ENCODE data around the gene BMPR1A.

The BMPR1A gene

DNA sequence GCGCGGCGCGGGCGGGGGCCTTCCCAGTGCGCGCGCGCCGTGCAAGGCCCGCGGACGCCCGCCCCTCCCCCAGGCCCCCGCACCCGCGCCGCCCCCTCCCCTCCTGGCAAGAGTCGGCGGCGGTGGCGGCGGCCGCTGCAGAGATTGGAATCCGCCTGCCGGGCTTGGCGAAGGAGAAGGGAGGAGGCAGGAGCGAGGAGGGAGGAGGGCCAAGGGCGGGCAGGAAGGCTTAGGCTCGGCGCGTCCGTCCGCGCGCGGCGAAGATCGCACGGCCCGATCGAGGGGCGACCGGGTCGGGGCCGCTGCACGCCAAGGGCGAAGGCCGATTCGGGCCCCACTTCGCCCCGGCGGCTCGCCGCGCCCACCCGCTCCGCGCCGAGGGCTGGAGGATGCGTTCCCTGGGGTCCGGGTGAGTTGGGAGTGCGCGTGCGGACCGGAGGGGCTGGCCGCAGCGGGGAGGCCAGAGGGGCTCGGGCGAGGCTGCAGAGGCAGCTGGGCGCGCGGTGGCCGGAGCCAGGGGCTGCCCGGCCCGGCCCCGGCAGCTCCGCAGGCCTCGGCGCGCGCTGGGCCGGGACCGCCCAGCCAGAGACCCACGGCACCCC, at the start of gene BMPR1A:
TSS of gene BMPR1A (plus strand) at position 109 of the 602 bp plus-strand sequence. CDS start 119,400 bp downstream, outside the sequence.
- no peak for DNase-seq

DNA sequence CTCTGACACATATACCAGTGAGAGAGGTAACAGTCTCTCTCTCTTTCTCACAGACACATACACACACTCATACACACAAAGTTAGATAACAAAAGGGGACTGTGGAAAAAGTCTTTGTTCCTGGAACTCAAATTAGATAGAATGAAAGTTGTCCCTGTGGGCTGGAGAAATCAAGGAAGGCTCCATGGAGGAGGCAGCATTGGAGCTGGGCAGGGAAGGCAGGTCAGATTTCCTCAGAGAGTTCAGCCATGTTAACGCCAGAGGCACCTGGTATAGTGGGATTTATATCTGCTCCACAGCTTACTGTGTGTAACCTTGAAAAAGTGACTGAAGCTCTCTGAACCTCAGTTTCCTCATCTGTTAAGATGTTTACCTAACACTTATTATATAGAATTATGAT, 49.4 kb upstream of the BMPR1A start:
- no peak for DNase-seq

DNA sequence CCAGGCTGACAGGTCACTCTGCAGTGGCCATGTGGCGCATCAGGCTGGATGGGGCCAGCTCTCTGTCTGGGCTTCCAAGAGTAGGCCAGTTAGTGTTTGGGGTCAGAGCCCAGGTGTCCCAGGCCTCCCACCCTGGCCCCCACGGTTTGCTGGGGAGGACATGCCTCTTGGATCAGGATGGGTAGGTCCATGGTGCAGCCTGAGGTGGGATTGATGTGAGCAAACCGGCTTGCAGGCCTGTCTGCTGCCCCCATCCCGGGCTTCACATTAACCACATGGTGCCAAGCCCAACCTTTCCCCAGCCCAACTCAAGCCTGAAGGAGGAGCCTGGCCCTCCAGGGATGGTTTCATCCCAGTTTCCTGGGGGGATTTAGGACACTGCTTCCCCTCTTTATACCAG, 48.9 kb upstream of the BMPR1A start:
- DNase-seq: no peak

DNA sequence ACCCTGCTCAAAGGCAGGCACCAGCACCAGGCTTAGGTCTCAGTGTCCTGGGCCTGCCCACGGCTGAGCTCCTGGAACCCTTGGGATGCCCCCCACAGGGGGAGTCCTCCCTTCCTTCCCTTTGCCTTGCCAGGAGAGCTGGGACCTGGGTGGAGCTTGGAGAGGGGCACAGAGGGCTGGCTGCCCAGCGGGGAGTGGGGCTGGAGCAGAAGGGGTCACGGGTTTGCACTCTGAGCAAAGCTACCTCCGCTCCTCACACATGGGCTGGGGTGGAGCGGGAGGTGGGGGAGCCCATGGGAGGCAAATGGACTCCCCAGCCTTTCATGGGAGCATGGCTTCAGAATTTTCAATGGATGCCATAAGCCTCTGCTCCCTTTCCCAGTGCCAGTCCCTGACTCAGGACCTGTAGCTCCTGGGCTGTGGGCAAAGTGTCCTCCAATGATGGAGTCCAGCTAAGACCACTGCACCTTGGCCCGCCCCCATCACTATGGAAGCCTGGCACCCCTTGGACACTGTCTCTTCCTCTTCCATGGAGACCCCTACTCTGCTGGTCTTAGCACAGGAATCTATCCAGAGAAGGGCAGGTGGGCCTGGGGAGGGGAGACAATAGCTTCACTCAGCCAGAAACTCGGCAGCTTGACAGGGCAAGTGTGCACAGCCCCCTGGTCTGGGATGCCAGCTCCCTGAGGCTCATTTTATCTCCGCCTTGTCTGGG, 48.2 kb upstream of the BMPR1A start:
- DNase-seq: no peak

DNA sequence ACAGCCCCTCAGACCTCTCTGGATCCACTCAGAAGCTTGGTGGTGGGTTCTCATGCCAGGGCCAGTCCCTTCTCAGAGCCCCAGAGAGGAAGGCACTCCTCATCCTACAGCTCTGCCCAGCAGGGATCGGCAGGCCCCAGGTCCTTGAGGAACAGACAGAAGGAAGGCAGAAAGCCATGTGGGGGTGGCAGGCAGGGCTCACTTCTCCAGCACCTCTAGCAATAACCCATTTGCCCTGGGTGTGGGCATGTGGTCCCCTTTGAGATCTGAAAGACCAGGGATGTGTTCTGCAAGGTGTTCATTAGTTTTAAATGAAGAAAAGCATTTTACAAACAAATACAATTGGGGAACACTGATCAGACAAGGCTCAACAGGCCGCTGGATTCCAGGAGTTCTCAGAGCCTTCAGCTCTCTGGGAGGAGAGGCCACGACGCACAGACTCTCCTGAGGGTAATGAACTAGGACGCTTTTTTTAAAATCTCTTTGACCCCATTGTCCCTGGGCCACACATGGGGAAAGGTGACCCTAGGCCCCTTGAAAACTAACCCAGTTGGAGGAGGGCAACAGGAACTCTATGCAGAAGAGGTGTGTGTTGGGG, 47.5 kb upstream of the BMPR1A start:
- no peak for DNase-seq

DNA sequence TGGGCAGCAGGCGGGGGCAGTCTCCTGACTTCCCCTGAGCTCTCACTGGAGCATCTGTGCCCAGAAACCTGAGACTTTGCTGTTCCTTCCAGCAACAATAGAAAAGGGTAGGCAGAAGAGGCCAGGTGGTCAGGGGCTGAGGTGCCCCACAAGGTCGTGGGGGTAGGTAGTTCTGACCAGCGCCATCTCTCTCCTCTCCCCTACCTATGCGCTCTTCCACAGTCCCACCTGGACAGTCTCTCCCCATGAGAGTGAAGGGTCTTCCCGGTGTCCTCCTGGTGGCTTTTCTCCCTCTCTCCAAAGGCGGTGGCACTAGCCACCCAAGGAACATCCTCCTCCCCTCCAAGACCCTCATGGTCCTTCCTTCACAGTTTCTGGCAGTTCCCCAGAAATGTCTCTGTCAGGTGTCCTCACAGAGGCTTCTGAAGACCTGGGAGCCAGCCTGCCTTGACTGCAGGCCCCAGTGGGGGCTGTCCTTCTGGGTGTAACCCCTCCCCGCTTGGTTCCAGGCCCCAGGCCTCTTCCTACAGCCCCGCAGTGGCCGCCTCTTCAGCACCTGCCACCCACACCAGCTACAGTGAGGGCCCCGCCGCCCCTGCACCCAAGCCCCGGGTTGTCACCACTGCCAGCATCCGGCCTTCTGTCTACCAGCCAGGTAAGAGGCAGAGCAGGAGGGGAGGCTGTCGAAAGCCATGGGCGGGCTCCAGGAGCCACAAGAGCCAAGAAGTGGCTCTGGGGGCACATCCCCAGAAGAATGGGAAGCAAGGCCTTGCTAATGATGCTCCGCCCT, 46.8 kb upstream of the BMPR1A start:
- DNase-seq: no peak

DNA sequence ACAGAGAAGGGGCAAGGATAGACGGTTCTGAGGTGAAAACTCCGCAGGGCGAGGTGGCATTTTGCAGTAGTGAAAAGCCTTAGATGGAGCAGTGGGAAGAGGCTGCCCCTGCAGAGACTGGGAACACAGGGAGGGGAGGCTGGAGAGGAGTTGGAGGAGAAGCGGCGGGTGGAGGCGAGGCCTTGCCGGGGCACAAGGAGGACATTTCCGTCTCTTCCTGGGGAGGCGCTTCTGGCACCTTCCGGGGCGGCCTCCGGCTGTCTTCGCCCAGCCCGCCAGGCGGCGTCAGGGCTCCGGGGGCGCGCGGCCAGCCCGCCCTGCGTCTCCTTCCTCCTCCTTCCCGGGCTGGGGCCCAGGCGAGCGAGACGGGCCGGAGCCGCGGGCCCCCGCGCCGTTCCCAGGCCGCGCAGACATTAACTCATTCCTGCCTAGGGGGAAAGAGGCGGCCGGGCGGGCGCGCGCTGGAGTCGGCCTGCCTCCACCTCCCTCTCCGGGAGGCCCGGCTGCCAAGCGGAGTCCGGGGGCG, 45.4 kb upstream of the BMPR1A start:
- peak; percentile 71 for DNase-seq

DNA sequence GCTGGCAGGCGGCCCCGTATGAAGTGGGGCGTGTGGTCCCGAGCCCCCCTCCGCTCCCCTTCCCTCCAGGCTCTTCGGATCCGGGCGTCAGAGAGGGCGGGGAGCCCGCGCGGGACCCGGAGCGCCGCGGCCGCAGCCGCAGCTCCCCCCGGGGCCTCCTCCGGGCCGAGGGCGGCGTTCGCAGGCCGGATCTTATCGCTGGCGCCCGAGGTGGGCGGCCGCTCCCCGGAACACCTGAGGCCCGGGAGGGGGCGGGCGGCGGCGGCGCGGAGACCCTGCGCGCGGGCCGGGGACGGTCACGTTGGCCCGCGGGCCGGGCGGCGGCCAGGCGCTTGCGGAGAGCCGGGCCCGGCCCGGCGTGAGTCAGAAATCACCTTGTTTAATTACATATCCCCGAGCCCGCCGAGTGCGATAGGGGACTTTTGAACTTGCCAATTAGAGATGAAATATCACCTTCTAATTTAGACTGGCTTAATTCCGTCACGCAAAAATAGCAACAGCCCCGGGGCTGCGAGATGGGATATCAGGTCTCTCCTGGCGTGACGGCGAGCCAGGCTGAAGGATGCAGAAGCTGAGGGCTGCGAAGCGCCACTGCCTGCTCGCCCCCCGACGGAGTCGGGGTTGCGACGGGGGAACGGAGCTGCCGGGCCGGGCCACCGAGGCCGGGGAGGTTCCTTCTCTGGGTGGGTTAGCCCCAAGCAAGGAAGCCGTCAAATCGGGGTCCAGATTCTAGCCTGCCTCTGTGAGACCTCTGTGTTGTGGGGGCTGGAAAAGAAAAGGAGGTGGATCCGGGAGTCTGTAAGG, 44.7 kb upstream of the BMPR1A start:
- peak; percentile 39 for DNase-seq

DNA sequence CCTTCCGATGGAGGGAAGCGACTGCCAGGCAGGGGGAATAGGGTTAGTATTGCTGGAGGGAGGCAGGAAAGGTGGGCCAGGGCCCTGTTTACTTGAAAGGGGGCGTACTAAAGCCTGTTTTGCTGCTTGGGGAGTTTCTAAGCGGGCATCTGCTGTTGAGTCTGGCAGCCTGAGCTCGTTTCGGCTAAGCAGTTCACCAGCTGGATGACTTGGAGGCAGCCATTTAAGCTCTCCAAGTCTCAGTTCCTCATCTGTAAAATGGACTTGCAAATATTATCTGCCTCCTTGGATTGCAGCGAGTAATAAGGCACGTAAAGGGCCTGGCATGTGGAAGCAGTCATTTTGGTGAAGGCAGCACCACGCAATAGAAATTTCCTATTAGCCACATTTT, 44.1 kb upstream of the BMPR1A start:
- DNase-seq: no peak

DNA sequence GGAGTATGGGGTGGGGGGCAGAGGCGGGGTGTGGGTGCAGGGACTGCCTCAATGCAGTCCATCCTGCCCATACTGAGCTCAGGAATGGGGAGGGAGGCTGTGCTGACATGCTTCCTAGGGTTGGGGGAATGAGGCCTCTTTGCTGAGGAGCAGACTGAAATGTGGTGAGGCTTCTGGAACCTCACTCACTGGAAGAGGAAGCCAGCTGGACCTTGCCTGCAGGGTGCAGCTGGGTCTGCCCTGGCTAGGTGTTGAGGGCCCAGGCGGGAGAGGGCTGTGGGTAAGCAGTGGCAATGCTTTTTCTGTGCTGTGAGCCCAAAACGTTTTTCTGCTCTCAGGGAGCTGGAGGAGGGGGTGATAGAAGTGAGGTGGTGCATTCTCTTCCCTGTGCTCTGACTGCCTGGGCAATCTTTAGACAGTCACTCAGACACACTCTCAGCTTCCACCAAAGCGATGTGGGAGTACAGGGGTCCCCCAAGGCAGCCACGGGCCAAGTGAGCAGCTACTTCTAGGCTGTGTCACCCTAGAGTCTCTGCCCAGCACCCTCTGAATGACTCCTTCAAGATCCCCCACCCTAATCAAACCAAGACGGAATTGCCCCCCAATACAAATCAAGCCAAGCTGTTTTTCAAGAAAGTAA, 41.1 kb upstream of the BMPR1A start:
- no peak for DNase-seq

DNA sequence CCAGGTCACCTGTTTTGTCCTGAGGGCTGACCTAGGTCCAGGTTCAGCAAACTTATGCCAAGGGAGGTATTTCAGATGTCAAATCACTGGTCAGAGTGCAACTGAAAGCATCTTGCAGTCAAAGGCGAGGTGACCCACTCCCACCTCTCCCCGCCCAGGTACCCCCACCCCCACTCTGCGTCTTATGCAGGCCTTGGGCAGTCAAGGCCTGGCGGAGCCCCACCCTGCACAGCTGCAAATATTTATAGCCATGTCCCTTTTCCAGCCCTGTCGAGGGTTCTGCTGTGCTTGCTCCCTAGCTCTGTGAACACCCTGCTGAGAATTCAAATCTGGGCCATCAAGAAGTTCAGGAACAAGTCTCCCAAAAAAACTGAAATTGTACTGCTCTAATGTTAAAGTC, 40.6 kb upstream of the BMPR1A start:
- DNase-seq: no peak

DNA sequence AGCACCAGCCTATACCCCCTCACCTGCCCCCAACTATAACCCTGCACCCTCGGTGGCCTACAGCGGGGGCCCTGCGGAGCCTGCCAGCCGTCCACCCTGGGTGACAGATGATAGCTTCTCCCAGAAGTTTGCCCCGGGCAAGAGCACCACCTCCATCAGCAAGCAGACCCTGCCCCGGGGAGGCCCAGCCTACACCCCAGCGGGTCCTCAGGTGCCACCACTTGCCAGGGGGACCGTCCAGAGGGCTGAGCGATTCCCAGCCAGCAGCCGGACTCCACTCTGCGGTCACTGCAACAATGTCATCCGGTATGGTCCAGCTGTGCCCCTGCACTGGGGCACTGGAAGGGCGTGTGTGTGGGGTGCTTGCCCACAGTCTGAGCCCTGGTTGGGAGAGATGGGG, 40.0 kb upstream of the BMPR1A start:
- DNase-seq: no peak

DNA sequence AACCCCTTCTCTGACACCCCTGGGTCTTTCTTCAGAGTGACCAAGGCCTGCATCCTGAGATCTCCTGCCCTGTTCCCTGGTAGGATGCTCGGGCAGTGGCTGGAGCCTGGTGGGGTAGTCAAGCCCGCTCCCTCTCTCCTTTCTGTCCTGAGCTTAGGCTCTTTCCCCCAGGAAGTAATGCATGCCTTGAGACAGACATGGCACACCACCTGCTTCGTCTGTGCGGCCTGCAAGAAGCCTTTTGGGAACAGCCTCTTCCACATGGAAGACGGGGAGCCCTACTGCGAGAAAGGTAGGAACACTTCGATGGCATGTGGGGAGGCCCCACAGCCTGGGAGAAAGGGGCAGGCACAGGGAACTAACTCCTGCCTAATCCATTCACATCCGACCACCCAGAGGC, 37.9 kb upstream of the BMPR1A start:
- DNase-seq: no peak

DNA sequence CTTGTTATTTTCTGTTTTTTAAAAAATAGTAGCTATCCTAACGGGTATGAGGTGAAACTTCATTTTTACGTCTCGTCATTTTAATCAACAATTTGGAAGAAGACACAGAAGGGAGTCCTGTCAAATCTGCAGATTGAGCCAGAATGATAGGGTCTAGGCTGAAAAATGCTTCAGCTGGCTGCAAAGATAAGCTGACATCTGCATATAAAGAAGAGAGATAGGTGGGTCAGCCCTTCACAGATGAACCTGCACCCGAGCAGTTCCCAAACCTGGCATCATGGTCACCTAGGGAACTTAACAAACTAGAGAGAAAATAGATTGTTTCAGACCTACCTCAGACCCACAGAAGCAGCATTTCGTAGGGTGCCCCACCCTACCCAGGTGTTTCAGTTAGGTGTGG, 35.2 kb upstream of the BMPR1A start:
- DNase-seq: no peak

DNA sequence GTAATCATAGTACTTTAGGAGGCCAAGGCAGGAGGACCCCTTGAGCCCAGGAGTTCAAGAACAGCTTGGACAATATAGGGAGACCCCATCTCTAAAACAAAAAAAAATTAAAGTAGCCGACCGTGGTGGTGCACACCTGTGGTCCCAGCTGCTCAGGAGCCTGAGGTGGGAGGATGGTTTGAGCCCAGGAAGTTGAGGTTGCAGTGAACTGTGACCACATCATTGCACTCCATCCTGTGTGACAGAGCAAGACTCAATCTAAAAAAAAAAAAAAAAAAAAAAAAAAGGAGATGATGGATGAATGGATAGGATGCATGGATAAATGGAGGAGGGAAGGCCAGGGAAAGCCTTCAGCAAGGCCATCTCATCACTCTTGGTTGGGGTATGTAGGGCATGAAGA, 33.4 kb upstream of the BMPR1A start:
- no peak for DNase-seq

DNA sequence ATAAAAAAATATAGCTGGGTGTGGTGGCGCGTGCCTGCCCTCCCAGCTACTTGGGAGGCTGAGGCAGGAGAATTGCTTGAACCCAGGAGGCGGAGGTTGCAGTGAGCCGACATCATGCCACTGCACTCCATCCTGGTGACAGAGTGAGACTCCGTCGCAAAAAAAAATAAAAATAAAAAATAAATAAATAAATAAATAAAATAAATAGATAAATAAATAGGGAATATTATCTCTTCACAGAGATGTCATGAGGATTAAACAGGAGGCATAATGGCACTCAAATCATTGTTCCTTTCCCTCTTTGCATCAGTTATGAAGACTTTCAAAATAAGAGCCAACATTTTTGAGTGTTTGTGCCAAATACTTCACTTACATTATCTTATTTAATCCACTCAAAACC, 32.0 kb upstream of the BMPR1A start:
- DNase-seq: no peak

DNA sequence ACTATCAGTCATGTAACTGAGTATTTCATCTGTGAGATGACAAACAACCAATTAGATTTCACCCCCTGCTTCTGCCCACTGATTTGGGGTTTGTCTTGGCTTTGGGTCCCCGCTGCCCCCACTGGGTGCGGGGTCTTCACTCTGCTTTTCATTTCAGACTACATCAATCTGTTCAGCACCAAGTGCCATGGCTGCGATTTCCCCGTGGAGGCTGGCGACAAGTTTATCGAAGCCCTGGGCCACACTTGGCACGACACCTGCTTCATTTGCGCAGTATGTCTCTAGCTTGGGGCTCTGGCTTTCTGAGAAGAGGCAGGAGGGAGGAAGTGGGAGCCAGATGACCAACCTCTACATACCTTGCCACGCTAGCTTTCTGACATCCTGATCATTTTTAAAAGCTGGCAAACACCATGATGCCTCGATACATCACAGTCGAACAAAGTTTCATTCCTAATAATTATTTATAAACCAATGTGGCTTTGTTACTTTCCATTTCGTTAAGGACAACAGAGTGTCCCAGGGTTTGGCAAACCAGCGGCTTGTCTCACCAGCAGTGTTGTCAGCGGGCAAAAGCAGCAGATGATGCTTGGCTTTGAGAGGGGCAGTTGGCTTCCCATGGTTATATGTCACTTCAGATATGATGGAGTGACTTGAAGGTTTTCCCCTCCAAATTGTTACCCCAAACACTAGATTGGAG, 30.3 kb upstream of the BMPR1A start:
- DNase-seq: no peak

DNA sequence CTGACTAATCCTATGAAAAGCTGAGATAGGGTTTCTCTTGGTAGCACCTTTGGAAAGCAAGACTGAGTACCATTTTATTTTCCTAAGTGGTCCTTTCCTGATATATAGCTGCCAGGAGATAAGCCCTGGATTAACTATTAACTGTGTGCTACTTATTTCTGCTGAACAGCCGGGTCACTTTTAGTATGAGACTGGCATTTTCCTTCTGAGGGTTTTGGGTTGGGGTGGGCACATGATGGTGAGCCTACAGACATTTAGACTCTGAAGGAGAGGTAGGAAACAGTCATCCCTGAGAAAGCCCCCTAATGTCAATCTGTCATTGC, 29.8 kb upstream of the BMPR1A start:
- no peak for DNase-seq

DNA sequence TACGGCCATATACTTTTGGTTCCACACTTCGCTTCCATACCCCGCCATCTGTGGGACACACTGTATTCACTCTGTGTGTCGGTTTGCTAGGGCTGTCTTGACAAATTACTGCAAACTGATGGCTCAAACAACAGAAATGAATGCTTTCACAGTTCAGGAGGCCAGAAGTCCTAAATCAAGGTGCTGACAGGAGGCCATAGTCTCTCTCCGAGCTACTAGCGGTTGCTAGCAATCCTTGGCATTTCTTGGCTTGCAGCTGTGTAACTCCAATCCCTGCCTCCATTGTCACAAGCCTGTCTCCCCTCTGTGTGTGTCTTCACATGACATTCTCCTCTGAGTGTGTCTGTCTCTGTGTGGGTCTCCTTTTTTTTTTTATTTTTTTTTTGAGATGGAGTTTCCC, 28.9 kb upstream of the BMPR1A start:
- DNase-seq: no peak

DNA sequence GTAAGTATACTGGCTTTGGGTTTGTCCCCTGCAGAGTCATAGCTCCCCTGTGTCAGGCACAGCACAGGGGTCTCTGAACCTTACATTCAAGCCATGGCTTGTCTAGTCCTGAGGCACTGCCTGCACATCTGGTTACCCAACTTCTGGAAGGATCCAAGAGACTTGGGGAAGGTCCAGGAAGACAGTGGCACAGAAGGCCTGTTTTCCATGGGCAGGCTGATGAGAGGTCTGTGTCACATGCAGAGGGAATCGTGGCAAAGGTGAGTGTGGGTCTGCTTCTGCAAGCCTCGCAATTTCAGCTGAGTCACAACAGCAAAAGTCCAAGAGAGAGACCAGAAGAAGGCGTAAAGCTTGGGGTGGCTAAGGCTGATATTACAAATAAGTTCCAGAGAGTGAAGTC, 28.4 kb upstream of the BMPR1A start:
- DNase-seq: no peak

DNA sequence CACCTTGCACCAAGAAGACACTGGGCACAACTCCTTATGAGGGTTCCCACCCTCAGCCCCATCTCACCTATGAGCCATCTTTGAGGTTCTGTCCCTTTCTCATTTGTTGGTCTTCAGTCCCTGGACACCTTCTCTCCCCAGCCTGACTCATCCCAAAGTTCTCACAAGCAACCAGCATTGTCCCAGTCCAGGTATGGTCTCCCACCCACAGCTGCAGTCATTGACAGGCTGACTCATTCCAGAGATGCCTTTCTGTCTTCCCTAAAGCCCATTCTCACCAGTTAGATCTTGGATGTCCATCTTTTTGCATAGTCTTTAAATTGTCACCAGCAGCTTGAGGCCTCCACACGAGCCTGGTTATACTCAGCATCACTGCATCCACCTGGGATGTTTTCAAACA, 26.7 kb upstream of the BMPR1A start:
- DNase-seq: no peak

DNA sequence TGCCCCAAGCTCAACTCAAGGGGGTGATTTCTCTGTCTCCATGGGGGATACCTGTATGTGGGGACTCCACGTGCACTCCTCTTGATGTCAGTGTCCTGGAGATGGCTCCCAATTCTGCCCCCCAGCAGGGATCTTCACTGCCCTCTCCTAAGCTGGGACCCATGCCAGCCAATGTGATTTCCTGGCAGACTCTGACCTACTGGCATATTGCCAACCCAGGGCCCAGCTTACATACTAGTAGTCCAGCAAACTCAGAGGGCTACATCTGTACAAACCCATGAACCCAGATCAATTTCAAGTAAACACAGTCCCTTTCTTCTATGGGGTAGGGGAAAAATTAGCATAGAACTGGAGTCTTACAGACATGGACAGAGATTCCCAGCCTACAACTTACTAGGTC, 26.2 kb upstream of the BMPR1A start:
- peak; percentile 34 for DNase-seq
